ENCODE data around the gene E2F2. TPM values are rescaled to one million over a fixed set of nuclear protein-coding genes. Genes with fewer than 3 reads are reported as not detected.

E2F2 gene
- total and polyA plus RNA-seq, 2 of the 13 experiments (the other 11 are each of a cell fraction or from before 2014, with no cell fraction given), result 0.65 to 6.6 TPM

GRCh38 chr1:23481904-23482303 lies 49.1 kb downstream of the E2F2 start (continued):
- 0 out of 2 replicates have a peak, but pooled peaks have one; percentile 29 for TF ChIP-seq FOXO4 (CRISPR knock-in tag; conservative IDR thresholded peaks at IDR 0.05)

GRCh38 chr1:23481026-23481597 lies 49.9 kb downstream of the E2F2 start:
- H3K4me3 ChIP-seq (replicated peaks in 1 of 3; ENCODE audit: insufficient read depth in 1 of 3, low read depth in 2 of 3, low read length in 3 of 3), result no peak overlapping the region
- no peaks in the 10 kb centered on the region; a peak in 1 of 5 replicates for H3K36me3 ChIP-seq (replicated peaks in 1 of 2; ENCODE audit: control insufficient read depth in 1 of 2, insufficient read depth in 2 of 2, low read length in 2 of 2)
- H3K79me2 ChIP-seq (ENCODE audit: insufficient read depth, low read length), result peaks cover 53% of the 10 kb centered on the region
- no peak for FAIRE-seq
- H3K4me1 ChIP-seq (ENCODE audit: insufficient read depth, low read length), result peaks cover 79% of the 10 kb centered on the region
- no peaks in the 10 kb centered on the region for H3K9me3 ChIP-seq (ENCODE audit: low read length)
- TF ChIP-seq ZHX1 (CRISPR knock-in tag; IDR thresholded peaks at IDR 0.05; ENCODE audit: low read depth) (no peak), SRF (IDR thresholded peaks at IDR 0.05; ENCODE audit: low read depth, low read length) (no peak), ZNF234 (CRISPR knock-in tag; conservative IDR thresholded peaks at IDR 0.05) (no peak), ZC3H4 (CRISPR knock-in tag; IDR thresholded peaks at IDR 0.05; ENCODE audit: borderline replicate concordance) (no peak), ZNF549 (CRISPR knock-in tag; IDR thresholded peaks at IDR 0.05) (no peak), TCF7 (IDR thresholded peaks at IDR 0.05; ENCODE audit: low read depth) (no peak), ZNF747 (CRISPR knock-in tag; IDR thresholded peaks at IDR 0.05; ENCODE audit: borderline replicate concordance) (no peak)
- peak overlapping the region; percentile 28 for H3K4me2 ChIP-seq (ENCODE audit: low read depth, low read length)
- ChIA-PET POLR2A (interaction anchor here (1.4 kb wide), 1 partner anchor 58 kb away, joined by 3 read pairs; no protein-coding TSS in a partner anchor), CTCF (ENCODE audit: low intra/inter-chr PET ratio, low total read pairs) (no interaction called here)
- H3K27me3 ChIP-seq (ENCODE audit: control insufficient read depth in 1 of 2, insufficient read depth in 2 of 2, low read length in 2 of 2), result no peaks in the 10 kb centered on the region
- H3K27ac ChIP-seq (ENCODE audit: extremely low read length, insufficient read depth, low read length), result no peak overlapping the region
- H3K9ac ChIP-seq (ENCODE audit: insufficient read depth, low read depth, low read length), result no peak overlapping the region
- in situ Hi-C loops (cut with HindIII; ENCODE audit: extremely low pct_ligation_motif_present, low pct_unique_long_range_greater_than_20kb) (no loop called here), intact Hi-C loops (cut with micrococcal nuclease; ENCODE audit: unreplicated experiment) (loop anchor here (5.0 kb wide), 1 partner anchor 156 kb away; no protein-coding TSS in a partner anchor)
- BruUV-seq (replicated peaks), result no TSS peak
- H2AFZ ChIP-seq (ENCODE audit: low read length), result no peak overlapping the region
- WGBS (ENCODE audit: low lambda C conversion rate), result 84% methylated on average over 7 of the region's 7 CpGs
- no peaks in the 10 kb centered on the region for H4K20me1 ChIP-seq (ENCODE audit: insufficient read depth, low read length)
- no peak for ATAC-seq
- no peak for DNase-seq (ENCODE audit: low spot score)

Data from HepG2 (cell line).